ENCODE results near the gene TLCD5. TPM values are rescaled to one million over a fixed set of nuclear protein-coding genes. Genes with fewer than 3 reads are reported as not detected.

The TLCD5 gene
- total RNA-seq, 1 experiment from 2014 or later, result 8.3 TPM

GRCh38 chr11:120293038-120293800, 31.9 kb upstream of the TLCD5 start (continued):
- TF ChIP-seq, protein P1, sequence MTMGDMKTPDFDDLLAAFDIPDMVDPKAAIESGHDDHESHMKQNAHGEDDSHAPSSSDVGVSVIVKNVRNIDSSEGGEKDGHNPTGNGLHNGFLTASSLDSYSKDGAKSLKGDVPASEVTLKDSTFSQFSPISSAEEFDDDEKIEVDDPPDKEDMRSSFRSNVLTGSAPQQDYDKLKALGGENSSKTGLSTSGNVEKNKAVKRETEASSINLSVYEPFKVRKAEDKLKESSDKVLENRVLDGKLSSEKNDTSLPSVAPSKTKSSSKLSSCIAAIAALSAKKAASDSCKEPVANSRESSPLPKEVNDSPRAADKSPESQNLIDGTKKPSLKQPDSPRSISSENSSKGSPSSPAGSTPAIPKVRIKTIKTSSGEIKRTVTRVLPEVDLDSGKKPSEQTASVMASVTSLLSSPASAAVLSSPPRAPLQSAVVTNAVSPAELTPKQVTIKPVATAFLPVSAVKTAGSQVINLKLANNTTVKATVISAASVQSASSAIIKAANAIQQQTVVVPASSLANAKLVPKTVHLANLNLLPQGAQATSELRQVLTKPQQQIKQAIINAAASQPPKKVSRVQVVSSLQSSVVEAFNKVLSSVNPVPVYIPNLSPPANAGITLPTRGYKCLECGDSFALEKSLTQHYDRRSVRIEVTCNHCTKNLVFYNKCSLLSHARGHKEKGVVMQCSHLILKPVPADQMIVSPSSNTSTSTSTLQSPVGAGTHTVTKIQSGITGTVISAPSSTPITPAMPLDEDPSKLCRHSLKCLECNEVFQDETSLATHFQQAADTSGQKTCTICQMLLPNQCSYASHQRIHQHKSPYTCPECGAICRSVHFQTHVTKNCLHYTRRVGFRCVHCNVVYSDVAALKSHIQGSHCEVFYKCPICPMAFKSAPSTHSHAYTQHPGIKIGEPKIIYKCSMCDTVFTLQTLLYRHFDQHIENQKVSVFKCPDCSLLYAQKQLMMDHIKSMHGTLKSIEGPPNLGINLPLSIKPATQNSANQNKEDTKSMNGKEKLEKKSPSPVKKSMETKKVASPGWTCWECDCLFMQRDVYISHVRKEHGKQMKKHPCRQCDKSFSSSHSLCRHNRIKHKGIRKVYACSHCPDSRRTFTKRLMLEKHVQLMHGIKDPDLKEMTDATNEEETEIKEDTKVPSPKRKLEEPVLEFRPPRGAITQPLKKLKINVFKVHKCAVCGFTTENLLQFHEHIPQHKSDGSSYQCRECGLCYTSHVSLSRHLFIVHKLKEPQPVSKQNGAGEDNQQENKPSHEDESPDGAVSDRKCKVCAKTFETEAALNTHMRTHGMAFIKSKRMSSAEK (CRISPR knock-in tag; IDR thresholded peaks at IDR 0.05; ENCODE audit: borderline replicate concordance), result no peak
- TF ChIP-seq GTF2I (CRISPR knock-in tag; conservative IDR thresholded peaks at IDR 0.05), result no peak

DNA sequence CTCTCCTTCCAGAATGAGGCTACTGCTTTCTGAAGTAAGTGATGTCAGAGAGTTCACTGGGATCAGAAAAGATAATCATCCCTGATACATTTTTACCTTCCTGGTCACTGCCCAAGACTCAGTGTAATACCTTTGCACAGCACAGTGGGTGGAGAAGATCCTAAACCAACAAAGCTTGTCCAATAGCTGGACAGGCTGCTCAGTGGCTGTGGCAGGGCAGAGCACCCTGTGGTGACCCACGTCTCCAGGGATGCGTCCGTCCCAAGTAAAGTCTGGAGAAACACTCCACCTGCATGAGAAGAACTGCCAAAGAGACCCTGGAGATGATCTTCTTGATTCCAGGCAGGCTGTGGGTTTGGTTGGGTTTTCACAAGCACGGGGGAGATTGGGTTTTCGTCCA, 31.0 kb upstream of the TLCD5 start:
- H3K27ac Mint-ChIP-seq, result no peak overlapping the region
- peaks cover 16% of the 10 kb centered on the region for H3K27me3 Mint-ChIP-seq (ENCODE audit: low read depth)
- H3K36me3 Mint-ChIP-seq, result no peaks in the 10 kb centered on the region
- CTCF ChIA-PET, result interaction anchor here (1.0 to 17.0 kb wide), 2 partner anchors 9 to 50 kb away, joined by 11 to 623 read pairs; partner anchors contain the start of gene POU2F3
- peaks cover 4% of the 10 kb centered on the region; the same call in 1 of the 2 replicates for H3K9me3 Mint-ChIP-seq
- POLR2A ChIA-PET, result no interaction called here
- peaks cover 8% of the 10 kb centered on the region for H3K4me1 Mint-ChIP-seq
- no peak for ATAC-seq
- no peak for DNase-seq (ENCODE audit: low spot score)
- no peak overlapping the region for H3K4me3 Mint-ChIP-seq
- TF ChIP-seq TCF7 (CRISPR knock-in tag; IDR thresholded peaks at IDR 0.05; ENCODE audit: low read depth), result no peak
- no peak for TF ChIP-seq ZNF317 (CRISPR knock-in tag; IDR thresholded peaks at IDR 0.05; ENCODE audit: borderline replicate concordance, low read depth)
- TF ChIP-seq, protein P2, sequence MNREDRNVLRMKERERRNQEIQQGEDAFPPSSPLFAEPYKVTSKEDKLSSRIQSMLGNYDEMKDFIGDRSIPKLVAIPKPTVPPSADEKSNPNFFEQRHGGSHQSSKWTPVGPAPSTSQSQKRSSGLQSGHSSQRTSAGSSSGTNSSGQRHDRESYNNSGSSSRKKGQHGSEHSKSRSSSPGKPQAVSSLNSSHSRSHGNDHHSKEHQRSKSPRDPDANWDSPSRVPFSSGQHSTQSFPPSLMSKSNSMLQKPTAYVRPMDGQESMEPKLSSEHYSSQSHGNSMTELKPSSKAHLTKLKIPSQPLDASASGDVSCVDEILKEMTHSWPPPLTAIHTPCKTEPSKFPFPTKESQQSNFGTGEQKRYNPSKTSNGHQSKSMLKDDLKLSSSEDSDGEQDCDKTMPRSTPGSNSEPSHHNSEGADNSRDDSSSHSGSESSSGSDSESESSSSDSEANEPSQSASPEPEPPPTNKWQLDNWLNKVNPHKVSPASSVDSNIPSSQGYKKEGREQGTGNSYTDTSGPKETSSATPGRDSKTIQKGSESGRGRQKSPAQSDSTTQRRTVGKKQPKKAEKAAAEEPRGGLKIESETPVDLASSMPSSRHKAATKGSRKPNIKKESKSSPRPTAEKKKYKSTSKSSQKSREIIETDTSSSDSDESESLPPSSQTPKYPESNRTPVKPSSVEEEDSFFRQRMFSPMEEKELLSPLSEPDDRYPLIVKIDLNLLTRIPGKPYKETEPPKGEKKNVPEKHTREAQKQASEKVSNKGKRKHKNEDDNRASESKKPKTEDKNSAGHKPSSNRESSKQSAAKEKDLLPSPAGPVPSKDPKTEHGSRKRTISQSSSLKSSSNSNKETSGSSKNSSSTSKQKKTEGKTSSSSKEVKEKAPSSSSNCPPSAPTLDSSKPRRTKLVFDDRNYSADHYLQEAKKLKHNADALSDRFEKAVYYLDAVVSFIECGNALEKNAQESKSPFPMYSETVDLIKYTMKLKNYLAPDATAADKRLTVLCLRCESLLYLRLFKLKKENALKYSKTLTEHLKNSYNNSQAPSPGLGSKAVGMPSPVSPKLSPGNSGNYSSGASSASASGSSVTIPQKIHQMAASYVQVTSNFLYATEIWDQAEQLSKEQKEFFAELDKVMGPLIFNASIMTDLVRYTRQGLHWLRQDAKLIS (CRISPR knock-in tag; IDR thresholded peaks at IDR 0.05; ENCODE audit: borderline replicate concordance), result no peak
- no peak for TF ChIP-seq CREB1 (CRISPR knock-in tag; IDR thresholded peaks at IDR 0.05)
- TF ChIP-seq MAX (CRISPR knock-in tag; IDR thresholded peaks at IDR 0.05), result no peak
- TF ChIP-seq RORB (CRISPR knock-in tag; IDR thresholded peaks at IDR 0.05), result no peak
- TF ChIP-seq, protein P3, sequence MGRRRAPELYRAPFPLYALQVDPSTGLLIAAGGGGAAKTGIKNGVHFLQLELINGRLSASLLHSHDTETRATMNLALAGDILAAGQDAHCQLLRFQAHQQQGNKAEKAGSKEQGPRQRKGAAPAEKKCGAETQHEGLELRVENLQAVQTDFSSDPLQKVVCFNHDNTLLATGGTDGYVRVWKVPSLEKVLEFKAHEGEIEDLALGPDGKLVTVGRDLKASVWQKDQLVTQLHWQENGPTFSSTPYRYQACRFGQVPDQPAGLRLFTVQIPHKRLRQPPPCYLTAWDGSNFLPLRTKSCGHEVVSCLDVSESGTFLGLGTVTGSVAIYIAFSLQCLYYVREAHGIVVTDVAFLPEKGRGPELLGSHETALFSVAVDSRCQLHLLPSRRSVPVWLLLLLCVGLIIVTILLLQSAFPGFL (CRISPR knock-in tag; IDR thresholded peaks at IDR 0.05; ENCODE audit: borderline replicate concordance), result no peak
- TF ChIP-seq, protein P4, sequence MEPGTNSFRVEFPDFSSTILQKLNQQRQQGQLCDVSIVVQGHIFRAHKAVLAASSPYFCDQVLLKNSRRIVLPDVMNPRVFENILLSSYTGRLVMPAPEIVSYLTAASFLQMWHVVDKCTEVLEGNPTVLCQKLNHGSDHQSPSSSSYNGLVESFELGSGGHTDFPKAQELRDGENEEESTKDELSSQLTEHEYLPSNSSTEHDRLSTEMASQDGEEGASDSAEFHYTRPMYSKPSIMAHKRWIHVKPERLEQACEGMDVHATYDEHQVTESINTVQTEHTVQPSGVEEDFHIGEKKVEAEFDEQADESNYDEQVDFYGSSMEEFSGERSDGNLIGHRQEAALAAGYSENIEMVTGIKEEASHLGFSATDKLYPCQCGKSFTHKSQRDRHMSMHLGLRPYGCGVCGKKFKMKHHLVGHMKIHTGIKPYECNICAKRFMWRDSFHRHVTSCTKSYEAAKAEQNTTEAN (CRISPR knock-in tag; IDR thresholded peaks at IDR 0.05), result no peak
- TF ChIP-seq, protein P5, sequence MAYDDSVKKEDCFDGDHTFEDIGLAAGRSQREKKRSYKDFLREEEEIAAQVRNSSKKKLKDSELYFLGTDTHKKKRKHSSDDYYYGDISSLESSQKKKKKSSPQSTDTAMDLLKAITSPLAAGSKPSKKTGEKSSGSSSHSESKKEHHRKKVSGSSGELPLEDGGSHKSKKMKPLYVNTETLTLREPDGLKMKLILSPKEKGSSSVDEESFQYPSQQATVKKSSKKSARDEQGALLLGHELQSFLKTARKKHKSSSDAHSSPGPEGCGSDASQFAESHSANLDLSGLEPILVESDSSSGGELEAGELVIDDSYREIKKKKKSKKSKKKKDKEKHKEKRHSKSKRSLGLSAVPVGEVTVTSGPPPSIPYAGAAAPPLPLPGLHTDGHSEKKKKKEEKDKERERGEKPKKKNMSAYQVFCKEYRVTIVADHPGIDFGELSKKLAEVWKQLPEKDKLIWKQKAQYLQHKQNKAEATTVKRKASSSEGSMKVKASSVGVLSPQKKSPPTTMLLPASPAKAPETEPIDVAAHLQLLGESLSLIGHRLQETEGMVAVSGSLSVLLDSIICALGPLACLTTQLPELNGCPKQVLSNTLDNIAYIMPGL (CRISPR knock-in tag; IDR thresholded peaks at IDR 0.05), result no peak
- TF ChIP-seq, protein P6, sequence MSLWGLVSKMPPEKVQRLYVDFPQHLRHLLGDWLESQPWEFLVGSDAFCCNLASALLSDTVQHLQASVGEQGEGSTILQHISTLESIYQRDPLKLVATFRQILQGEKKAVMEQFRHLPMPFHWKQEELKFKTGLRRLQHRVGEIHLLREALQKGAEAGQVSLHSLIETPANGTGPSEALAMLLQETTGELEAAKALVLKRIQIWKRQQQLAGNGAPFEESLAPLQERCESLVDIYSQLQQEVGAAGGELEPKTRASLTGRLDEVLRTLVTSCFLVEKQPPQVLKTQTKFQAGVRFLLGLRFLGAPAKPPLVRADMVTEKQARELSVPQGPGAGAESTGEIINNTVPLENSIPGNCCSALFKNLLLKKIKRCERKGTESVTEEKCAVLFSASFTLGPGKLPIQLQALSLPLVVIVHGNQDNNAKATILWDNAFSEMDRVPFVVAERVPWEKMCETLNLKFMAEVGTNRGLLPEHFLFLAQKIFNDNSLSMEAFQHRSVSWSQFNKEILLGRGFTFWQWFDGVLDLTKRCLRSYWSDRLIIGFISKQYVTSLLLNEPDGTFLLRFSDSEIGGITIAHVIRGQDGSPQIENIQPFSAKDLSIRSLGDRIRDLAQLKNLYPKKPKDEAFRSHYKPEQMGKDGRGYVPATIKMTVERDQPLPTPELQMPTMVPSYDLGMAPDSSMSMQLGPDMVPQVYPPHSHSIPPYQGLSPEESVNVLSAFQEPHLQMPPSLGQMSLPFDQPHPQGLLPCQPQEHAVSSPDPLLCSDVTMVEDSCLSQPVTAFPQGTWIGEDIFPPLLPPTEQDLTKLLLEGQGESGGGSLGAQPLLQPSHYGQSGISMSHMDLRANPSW (CRISPR knock-in tag; conservative IDR thresholded peaks at IDR 0.05; ENCODE audit: low read depth), result no peak
- no peak for TF ChIP-seq IRF2 (CRISPR knock-in tag; IDR thresholded peaks at IDR 0.05; ENCODE audit: borderline replicate concordance, low read depth)
- TF ChIP-seq, protein P7, sequence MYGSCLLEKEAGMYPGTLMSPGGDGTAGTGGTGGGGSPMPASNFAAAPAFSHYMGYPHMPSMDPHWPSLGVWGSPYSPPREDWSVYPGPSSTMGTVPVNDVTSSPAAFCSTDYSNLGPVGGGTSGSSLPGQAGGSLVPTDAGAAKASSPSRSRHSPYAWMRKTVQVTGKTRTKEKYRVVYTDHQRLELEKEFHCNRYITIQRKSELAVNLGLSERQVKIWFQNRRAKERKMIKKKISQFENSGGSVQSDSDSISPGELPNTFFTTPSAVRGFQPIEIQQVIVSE (CRISPR knock-in tag; IDR thresholded peaks at IDR 0.05; ENCODE audit: borderline replicate concordance), result no peak
- TF ChIP-seq PRRX2 (CRISPR knock-in tag; IDR thresholded peaks at IDR 0.05), result no peak
- no peak for TF ChIP-seq NR1H2 (CRISPR knock-in tag; IDR thresholded peaks at IDR 0.05)
- TF ChIP-seq ZNF416 (CRISPR knock-in tag; IDR thresholded peaks at IDR 0.05), result no peak

All from WTC11 (cell line).